ENCODE results near the gene NOC4L. TPM values are rescaled to one million over a fixed set of nuclear protein-coding genes. Genes with fewer than 3 reads are reported as not detected.

Gene NOC4L
- total and polyA plus RNA-seq, 2 donors (not counting 3 experiments of a cell fraction or from before 2014, with no cell fraction given) = 19.4 to 29.4 TPM

- ChIA-PET POLR2A (no interaction called here), CTCF (interaction anchor here (1.5 to 1.8 kb wide), 2 partner anchors 9 to 11 kb away, joined by 3 to 7 read pairs; no protein-coding TSS in a partner anchor)
- DNase-seq (ENCODE audit: low read depth, low spot score) (no peak), FAIRE-seq (no peak)
- Histone ChIP-seq H2AFZ (ENCODE audit: low read depth, low read length) (no peak overlapping the region), H3K9me1 (replicated peaks; ENCODE audit: control insufficient read depth, extremely low read depth, insufficient read depth, low read length) (no peaks in the 10 kb centered on the region), H3K9me3 (replicated peaks; ENCODE audit: control insufficient read depth, insufficient read depth, low read length) (no peaks in the 10 kb centered on the region), H3K27me3 (ENCODE audit: control insufficient read depth in 2 of 2, insufficient read depth in 2 of 2, low read length in 2 of 2) (no peaks in the 10 kb centered on the region), H4K20me1 (replicated peaks; ENCODE audit: control insufficient read depth, extremely low read depth, insufficient read depth, low read length) (no peaks in the 10 kb centered on the region), H3K79me2 (ENCODE audit: control insufficient read depth, insufficient read depth, low read length) (peaks cover 34% of the 10 kb centered on the region), H3K4me2 (ENCODE audit: insufficient read depth, low read length) (peak overlapping the region; percentile 76), H3K4me1 (ENCODE audit: control insufficient read depth, extremely low read depth, insufficient read depth, low read length) (peaks cover 14% of the 10 kb centered on the region), H3K36me3 (ENCODE audit: control insufficient read depth in 2 of 2, extremely low read depth in 1 of 2, insufficient read depth in 2 of 2, low read length in 2 of 2) (peaks cover 8 to 33% of the 10 kb centered on the region in 2 experiments), H3K9ac (replicated peaks; ENCODE audit: extremely low read depth, insufficient read depth, low read length) (no peak overlapping the region), H3K4me3 (replicated peaks in 1 of 3; ENCODE audit: insufficient read depth in 1 of 3, low read depth in 1 of 3, low read length in 3 of 3) (peak overlapping the region; percentile 54 to 77 (median 55)), H3K27ac (ENCODE audit: insufficient read depth, low read depth, low read length) (no peak overlapping the region)
- no TSS peak for BruUV-seq (replicated peaks)
- intact Hi-C loops (cut with micrococcal nuclease) (no loop called here), dilution Hi-C loops (cut with MboI; ENCODE audit: extremely low pct_ligation_motif_present, low sequenced_read_pairs) (no loop called here)
- TF ChIP-seq JUN (IDR thresholded peaks at IDR 0.05; ENCODE audit: borderline replicate concordance, insufficient read depth, insufficient read length, low read depth) (no peak), EZH2 (IDR thresholded peaks at IDR 0.05; ENCODE audit: borderline replicate concordance, low read depth, low read length, severe bottlenecking) (no peak), FOS (IDR thresholded peaks at IDR 0.05; ENCODE audit: borderline replicate concordance, insufficient read depth, low read length) (no peak), GATA2 (IDR thresholded peaks at IDR 0.05; ENCODE audit: insufficient read depth, insufficient read length, low read depth, low read length) (no peak), POLR2AphosphoS5 (IDR thresholded peaks at IDR 0.05; ENCODE audit: insufficient read depth, low read depth, low read length) (no peak), POLR2A (IDR thresholded peaks at IDR 0.05; ENCODE audit: low read depth, low read length) (no peak), MYC (IDR thresholded peaks at IDR 0.05; ENCODE audit: low read depth, low read length) (no peak)
- TF ChIP-seq, protein P1, sequence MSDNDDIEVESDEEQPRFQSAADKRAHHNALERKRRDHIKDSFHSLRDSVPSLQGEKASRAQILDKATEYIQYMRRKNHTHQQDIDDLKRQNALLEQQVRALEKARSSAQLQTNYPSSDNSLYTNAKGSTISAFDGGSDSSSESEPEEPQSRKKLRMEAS (IDR thresholded peaks at IDR 0.05; ENCODE audit: insufficient read depth, insufficient read length) = no peak
- TF ChIP-seq, protein P2, sequence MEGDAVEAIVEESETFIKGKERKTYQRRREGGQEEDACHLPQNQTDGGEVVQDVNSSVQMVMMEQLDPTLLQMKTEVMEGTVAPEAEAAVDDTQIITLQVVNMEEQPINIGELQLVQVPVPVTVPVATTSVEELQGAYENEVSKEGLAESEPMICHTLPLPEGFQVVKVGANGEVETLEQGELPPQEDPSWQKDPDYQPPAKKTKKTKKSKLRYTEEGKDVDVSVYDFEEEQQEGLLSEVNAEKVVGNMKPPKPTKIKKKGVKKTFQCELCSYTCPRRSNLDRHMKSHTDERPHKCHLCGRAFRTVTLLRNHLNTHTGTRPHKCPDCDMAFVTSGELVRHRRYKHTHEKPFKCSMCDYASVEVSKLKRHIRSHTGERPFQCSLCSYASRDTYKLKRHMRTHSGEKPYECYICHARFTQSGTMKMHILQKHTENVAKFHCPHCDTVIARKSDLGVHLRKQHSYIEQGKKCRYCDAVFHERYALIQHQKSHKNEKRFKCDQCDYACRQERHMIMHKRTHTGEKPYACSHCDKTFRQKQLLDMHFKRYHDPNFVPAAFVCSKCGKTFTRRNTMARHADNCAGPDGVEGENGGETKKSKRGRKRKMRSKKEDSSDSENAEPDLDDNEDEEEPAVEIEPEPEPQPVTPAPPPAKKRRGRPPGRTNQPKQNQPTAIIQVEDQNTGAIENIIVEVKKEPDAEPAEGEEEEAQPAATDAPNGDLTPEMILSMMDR (IDR thresholded peaks at IDR 0.05; ENCODE audit: extremely low read depth in 1 of 2, insufficient read depth in 1 of 2, low read depth in 1 of 2, low read length in 2 of 2) = no peak
These were observed 1.4 kb upstream of the NOC4L start for GRCh38 chr12:132142679-132143335.
